ENCODE data around the gene IL17B. TPM values are rescaled to one million over a fixed set of nuclear protein-coding genes. Genes with fewer than 3 reads are reported as not detected.

The IL17B gene
- total RNA-seq, 1 donor from 2014 or later: not detected

DNA sequence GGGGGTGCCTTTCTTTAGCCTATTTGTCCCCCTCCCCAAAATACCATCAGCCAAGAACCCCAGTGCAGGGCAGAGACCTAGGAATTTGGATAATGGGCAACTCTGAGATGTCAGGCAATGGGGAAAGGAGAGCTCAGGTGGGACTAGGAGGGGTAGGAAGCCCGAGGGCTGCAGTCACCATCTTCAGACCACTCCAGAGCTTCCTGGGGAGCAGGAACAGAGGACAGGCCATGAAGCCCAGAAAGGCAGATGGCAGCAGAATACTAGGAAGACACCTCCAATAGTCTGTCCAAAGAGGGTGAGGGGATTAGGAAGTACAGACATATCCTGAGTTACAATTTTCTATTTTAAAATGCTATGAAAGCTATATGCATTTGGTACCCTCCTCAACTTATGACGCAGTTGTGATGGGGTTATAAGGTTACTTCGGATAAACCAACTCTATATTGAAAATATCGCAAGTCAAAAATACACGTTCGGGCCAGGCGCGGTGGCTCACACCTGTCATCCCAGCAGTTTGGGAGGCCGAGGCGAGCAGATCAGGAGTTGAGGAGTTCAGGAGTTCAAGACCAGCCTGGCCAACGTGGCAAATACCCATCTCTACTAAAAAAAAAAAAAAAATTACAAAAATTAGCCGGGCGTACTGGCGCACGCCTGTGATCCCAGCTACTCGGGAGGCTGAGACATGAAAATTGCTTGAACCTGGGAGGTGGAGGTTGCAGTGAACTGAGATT lies 34.6 kb upstream of the IL17B start:
- no peak for DNase-seq
- Histone ChIP-seq H3K27ac (replicated peaks) (peak overlapping the region; percentile 95), H3K36me3 (no peaks in the 10 kb centered on the region)

DNA sequence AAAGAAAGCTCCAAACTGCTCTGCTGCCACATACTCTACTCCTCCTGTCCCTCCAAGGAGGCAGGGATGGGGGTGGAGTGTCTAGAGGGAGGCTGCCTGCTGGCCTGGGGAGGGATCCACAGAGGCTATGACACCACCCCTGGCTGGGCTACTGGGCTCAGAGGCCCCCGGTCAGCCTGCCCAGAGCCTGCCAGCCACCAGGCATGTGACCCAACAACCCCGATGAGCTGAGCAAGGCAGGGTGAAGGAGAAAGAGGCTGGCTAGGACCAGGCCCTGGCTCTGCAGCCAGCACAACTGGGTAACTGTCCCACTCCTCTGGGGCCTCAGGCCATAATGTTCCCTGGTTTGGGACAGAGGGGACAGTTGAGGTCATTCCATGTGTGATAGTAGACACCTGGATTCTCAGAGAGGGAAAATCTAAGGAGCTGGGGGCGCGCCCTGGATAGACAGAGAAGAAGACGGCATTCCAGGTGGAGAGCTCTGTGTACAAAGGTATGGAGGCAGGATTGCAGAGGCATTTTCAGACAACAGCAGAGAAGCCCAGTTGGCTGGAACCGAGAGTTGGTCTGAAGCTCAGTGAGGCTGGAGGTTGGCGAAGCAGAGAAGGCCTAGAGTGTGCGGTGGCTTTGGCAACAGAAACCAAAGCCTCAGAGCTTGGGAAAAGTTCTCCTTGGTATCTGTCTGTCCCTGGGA lies 33.8 kb upstream of the IL17B start:
- H3K27me3 ChIP-seq (ENCODE audit: low read depth): no peaks in the 10 kb centered on the region
- intact Hi-C loops (cut with micrococcal nuclease): no loop called here
- peak overlapping the region; percentile 63 for H3K4me3 ChIP-seq
- no peaks in the 10 kb centered on the region for H3K9me3 ChIP-seq (replicated peaks)
- H3K4me1 ChIP-seq: peaks cover 61% of the 10 kb centered on the region
- H3K27ac ChIP-seq (replicated peaks): peak overlapping the region; percentile 95
- TF ChIP-seq, protein P1, sequence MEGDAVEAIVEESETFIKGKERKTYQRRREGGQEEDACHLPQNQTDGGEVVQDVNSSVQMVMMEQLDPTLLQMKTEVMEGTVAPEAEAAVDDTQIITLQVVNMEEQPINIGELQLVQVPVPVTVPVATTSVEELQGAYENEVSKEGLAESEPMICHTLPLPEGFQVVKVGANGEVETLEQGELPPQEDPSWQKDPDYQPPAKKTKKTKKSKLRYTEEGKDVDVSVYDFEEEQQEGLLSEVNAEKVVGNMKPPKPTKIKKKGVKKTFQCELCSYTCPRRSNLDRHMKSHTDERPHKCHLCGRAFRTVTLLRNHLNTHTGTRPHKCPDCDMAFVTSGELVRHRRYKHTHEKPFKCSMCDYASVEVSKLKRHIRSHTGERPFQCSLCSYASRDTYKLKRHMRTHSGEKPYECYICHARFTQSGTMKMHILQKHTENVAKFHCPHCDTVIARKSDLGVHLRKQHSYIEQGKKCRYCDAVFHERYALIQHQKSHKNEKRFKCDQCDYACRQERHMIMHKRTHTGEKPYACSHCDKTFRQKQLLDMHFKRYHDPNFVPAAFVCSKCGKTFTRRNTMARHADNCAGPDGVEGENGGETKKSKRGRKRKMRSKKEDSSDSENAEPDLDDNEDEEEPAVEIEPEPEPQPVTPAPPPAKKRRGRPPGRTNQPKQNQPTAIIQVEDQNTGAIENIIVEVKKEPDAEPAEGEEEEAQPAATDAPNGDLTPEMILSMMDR (IDR thresholded peaks at IDR 0.05; ENCODE audit: borderline replicate concordance): no peak
- DNase-seq: no peak
- H3K36me3 ChIP-seq: peaks cover under 1% of the 10 kb centered on the region

More for the DNA sequence above, 34.6 kb upstream of the IL17B start:
- Histone ChIP-seq H3K27me3 (ENCODE audit: low read depth) (no peaks in the 10 kb centered on the region), H3K4me3 (peak overlapping the region; percentile 63), H3K9me3 (replicated peaks) (no peaks in the 10 kb centered on the region), H3K4me1 (peaks cover 69% of the 10 kb centered on the region)
- intact Hi-C loops (cut with micrococcal nuclease): no loop called here
- TF ChIP-seq, protein P1 (IDR thresholded peaks at IDR 0.05; ENCODE audit: borderline replicate concordance): no peak

DNA sequence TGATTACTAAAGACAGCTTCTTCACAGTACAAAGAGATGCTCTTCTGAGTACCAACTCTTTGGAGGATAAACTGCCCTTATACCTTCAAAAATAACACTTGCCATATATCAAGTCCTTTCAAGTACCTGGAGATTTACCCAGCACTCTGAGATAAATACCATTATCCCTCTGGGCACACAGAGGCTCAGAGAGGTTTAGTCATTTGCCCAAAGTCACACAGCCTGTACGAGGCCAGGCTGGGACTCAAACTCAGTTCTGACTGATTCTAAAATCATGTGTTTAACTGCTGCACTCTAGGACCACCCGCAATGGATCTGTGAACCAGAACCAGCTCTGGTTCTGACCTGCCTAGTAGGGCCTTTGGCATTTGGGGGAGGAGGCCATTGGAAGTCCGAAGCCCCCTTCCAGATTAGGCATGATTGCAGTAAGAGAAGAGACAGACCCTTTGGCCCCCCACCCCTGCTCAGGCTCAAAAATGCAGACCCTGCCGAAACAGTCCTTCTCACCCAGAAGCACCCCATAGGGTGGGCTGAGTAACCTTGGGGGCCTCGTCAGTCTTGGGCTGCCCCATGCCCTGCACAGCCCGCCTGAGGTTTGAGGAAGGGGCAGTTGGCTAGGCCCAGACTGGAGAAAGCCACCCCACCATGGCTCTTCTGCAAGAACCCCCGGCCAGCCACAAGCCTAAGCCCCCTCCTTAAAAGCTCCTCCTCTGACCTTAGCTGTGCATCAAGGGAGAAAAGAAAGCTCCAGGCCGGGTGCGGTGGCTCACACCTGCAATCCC lies 32.8 kb upstream of the IL17B start:
- TF ChIP-seq, protein P1 (IDR thresholded peaks at IDR 0.05; ENCODE audit: borderline replicate concordance): no peak
- no peak for DNase-seq
- peak overlapping the region; percentile 95 for H3K27ac ChIP-seq (replicated peaks)
- H3K4me3 ChIP-seq: peak overlapping the region; percentile 63
- peaks cover 51% of the 10 kb centered on the region for H3K4me1 ChIP-seq
- H3K9me3 ChIP-seq (replicated peaks): no peaks in the 10 kb centered on the region
- no peaks in the 10 kb centered on the region for H3K27me3 ChIP-seq (ENCODE audit: low read depth)
- intact Hi-C loops (cut with micrococcal nuclease): no loop called here
- H3K36me3 ChIP-seq: peaks cover 3% of the 10 kb centered on the region

DNA sequence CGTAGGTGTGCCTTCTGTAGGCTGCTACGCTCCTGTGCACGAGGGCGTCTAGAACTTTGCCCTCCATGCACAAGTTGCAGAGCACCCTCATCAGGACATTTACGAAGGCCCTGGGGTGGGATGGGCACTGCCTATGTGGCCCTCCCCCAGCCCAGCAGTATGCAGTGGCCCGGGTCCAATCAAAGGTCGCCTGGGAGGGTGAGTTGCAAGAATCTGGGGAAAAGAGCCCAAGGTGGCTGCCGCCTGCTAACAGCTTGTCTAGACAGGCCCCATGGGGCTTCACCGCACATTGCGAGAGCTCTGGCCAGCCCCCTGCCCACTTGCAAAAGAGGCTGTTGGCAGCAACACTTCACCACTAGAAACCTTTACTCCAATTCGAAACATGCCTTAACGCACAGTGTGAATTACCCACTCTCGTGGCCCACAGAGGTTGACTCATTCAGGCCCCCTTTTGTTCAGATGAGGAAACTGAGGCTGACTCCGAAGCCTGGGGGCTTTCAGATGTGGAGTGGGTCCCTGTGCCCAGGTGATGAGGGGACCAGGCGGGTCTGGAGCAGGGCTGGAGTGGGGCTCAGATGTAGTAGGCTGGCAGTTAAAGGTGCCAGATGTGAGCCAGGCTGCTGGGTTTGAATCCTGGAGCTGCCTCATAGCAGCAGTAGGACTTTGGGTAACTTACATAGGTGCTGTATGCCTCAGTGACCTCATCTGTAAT lies 31.8 kb upstream of the IL17B start:
- H3K27me3 ChIP-seq (ENCODE audit: low read depth): no peaks in the 10 kb centered on the region
- no peaks in the 10 kb centered on the region for H3K9me3 ChIP-seq (replicated peaks)
- intact Hi-C loops (cut with micrococcal nuclease): no loop called here
- peaks cover 45% of the 10 kb centered on the region for H3K4me1 ChIP-seq
- H3K27ac ChIP-seq (replicated peaks): peak overlapping the region; percentile 95
- H3K36me3 ChIP-seq: peaks cover 3% of the 10 kb centered on the region
- TF ChIP-seq, protein P1 (IDR thresholded peaks at IDR 0.05; ENCODE audit: borderline replicate concordance): no peak
- DNase-seq: no peak
- peak overlapping the region; percentile 63 for H3K4me3 ChIP-seq

- peak overlapping the region; percentile 63 for H3K4me3 ChIP-seq
- intact Hi-C loops (cut with micrococcal nuclease): no loop called here
- H3K27ac ChIP-seq (replicated peaks): peak overlapping the region; percentile 95
- DNase-seq: no peak
- peaks cover 47% of the 10 kb centered on the region for H3K4me1 ChIP-seq
- no peaks in the 10 kb centered on the region for H3K27me3 ChIP-seq (ENCODE audit: low read depth)
- peaks cover 3% of the 10 kb centered on the region for H3K36me3 ChIP-seq
- no peaks in the 10 kb centered on the region for H3K9me3 ChIP-seq (replicated peaks)
- TF ChIP-seq, protein P1 (IDR thresholded peaks at IDR 0.05; ENCODE audit: borderline replicate concordance): no peak
Observed at GRCh38 chr5:149410071-149410470, 31.0 kb upstream of the IL17B start.

Measured in left ventricle myocardium inferior (tissue), 1 donor.